Endodermal cell (in vitro differentiated cells): ENCODE data around the gene MRAP2. TPM values are rescaled to one million over a fixed set of nuclear protein-coding genes. Genes with fewer than 3 reads are reported as not detected.

Source experiments
- DNase-seq: peaks from one replicate; pipeline ENCODE4 v3.0.0-alpha.2; 2017
- H3K27ac ChIP-seq: 2 replicates; pipeline ENCODE4 v1.5.1; 2013; ENCODE audit warnings: mild to moderate bottlenecking, low read depth, low read length, moderate library complexity
- H3K27me3 ChIP-seq: 2 replicates; pipeline ENCODE4 v1.6.1; 2013; ENCODE audit warnings: mild to moderate bottlenecking, low read length, moderate library complexity; ENCODE audit not compliant: insufficient read depth, control insufficient read depth, poor library complexity, severe bottlenecking
- H3K36me3 ChIP-seq: 2 replicates; pipeline ENCODE4 v1.7.0; 2013; ENCODE audit warnings: mild to moderate bottlenecking, low read length, moderate library complexity; ENCODE audit not compliant: control insufficient read depth, insufficient read depth
- H3K4me1 ChIP-seq: one replicate; pipeline ENCODE4 v1.7.0; 2013; ENCODE audit warnings: low read length; ENCODE audit not compliant: control insufficient read depth, insufficient read depth
- H3K4me3 ChIP-seq: 2 replicates; pipeline ENCODE4 v1.5.1; 2013; ENCODE audit warnings: mild to moderate bottlenecking, low read length, moderate library complexity
- H3K9ac ChIP-seq: 2 replicates; pipeline ENCODE4 v1.6.1; 2013; ENCODE audit warnings: mild to moderate bottlenecking, low read length, moderate library complexity; ENCODE audit not compliant: poor library complexity, severe bottlenecking; ENCODE audit errors: extremely low read depth
- H3K9me3 ChIP-seq: 2 replicates; pipeline ENCODE4 v1.6.1; 2013; ENCODE audit warnings: mild to moderate bottlenecking, low read length, moderate library complexity; ENCODE audit not compliant: control insufficient read depth
- H3K27ac Mint-ChIP-seq: 2 replicates; pipeline ENCODE4 v1.8.0; 2020; ENCODE audit warnings: mixed read lengths
- H3K27me3 Mint-ChIP-seq: 2 replicates; pipeline ENCODE4 v1.8.0; 2021; ENCODE audit warnings: mild to moderate bottlenecking, mixed read lengths; ENCODE audit not compliant: insufficient read depth
- H3K36me3 Mint-ChIP-seq: 2 replicates; pipeline ENCODE4 v1.8.0; 2020; ENCODE audit warnings: low read depth, mixed read lengths
- H3K4me1 Mint-ChIP-seq: 2 replicates; pipeline ENCODE4 v1.8.0; 2020; ENCODE audit warnings: mixed read lengths
- H3K4me3 Mint-ChIP-seq: 2 replicates; pipeline ENCODE4 v1.8.0; 2020; ENCODE audit warnings: mild to moderate bottlenecking, moderate library complexity, mixed read lengths
- H3K9me3 Mint-ChIP-seq: 2 replicates; pipeline ENCODE4 v1.8.0; 2020; ENCODE audit warnings: mild to moderate bottlenecking, mixed read lengths
- WGBS, 2 experiments: methylation state at CpG; one replicate each; pipeline versions ENCODE4 v1.1.5 to v1.1.7; 2013; ENCODE audit warnings: missing lambda C conversion rate in 2 of 2, mixed read lengths in 1 of 2; ENCODE audit not compliant: insufficient coverage in 1 of 2, insufficient read length in 1 of 2; 5-methylcytosine and 5-hydroxymethylcytosine counted together
- total RNA-seq, 2 donors: library from RNA; stranded (reverse); fragmentation: NEBNext Ultra II Directional in 1 of 2; extraction: Animal tissue kit (Norgen Biotek cat#: 25700) in 1 of 2; gene quantifications; 2 replicates in 1 of 2; 3 replicates in 1 of 2; pipeline ENCODE4 v1.2.1, GENCODE V29; 2021
- TF ChIP-seq, protein P1 (sequence below): fragments of 200-600 bp; sonication (generic); conservative IDR thresholded peaks from 2 replicates; pipeline ENCODE4 v1.5.0; 2021; ENCODE audit warnings: antibody characterized with exemption, mild to moderate bottlenecking

Gene MRAP2
- total RNA-seq, 2 donors from 2014 or later: 10.7 to 10.8 TPM

DNA sequence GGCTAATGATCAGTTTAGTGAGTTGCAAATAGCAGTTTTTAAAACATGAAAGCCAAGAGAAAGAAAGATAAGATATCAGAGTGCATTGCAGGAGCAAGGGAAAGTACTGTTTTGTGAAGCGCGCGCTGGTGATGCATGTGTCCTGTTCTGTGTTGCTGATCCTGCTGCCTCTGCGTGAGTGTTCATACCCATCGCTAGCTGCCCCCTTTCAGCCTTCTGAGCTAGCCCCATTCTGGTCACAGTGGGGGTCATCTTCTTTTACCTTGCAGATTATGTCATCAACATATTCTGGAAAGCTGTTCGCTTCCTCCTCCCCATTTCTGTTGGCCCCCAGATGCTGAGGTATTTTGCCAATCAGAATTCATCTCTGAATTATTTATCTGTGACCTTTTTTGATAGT is 1.9 kb downstream of the MRAP2 start:
- peaks cover 13% of the 10 kb centered on the region for H3K27me3 ChIP-seq
- 76 to 87% methylated on average over 6 of the region's 6 CpGs for WGBS, 2 experiments
- Mint-ChIP-seq H3K36me3 (peaks cover 35% of the 10 kb centered on the region), H3K9me3 (peaks cover 39% of the 10 kb centered on the region), H3K4me3 (no peak overlapping the region), H3K27me3 (peaks cover 33% of the 10 kb centered on the region), H3K4me1 (peaks cover 21% of the 10 kb centered on the region), H3K27ac (no peak overlapping the region)
- H3K27ac ChIP-seq: no peak overlapping the region
- peaks cover 34% of the 10 kb centered on the region for H3K9me3 ChIP-seq
- no peak overlapping the region for H3K9ac ChIP-seq
- H3K36me3 ChIP-seq: no peaks in the 10 kb centered on the region
- DNase-seq: peak; percentile 45
- H3K4me1 ChIP-seq: no peaks in the 10 kb centered on the region
- TF ChIP-seq, protein P1, sequence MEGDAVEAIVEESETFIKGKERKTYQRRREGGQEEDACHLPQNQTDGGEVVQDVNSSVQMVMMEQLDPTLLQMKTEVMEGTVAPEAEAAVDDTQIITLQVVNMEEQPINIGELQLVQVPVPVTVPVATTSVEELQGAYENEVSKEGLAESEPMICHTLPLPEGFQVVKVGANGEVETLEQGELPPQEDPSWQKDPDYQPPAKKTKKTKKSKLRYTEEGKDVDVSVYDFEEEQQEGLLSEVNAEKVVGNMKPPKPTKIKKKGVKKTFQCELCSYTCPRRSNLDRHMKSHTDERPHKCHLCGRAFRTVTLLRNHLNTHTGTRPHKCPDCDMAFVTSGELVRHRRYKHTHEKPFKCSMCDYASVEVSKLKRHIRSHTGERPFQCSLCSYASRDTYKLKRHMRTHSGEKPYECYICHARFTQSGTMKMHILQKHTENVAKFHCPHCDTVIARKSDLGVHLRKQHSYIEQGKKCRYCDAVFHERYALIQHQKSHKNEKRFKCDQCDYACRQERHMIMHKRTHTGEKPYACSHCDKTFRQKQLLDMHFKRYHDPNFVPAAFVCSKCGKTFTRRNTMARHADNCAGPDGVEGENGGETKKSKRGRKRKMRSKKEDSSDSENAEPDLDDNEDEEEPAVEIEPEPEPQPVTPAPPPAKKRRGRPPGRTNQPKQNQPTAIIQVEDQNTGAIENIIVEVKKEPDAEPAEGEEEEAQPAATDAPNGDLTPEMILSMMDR: no peak
- H3K4me3 ChIP-seq: peak overlapping the region; percentile 72

DNA sequence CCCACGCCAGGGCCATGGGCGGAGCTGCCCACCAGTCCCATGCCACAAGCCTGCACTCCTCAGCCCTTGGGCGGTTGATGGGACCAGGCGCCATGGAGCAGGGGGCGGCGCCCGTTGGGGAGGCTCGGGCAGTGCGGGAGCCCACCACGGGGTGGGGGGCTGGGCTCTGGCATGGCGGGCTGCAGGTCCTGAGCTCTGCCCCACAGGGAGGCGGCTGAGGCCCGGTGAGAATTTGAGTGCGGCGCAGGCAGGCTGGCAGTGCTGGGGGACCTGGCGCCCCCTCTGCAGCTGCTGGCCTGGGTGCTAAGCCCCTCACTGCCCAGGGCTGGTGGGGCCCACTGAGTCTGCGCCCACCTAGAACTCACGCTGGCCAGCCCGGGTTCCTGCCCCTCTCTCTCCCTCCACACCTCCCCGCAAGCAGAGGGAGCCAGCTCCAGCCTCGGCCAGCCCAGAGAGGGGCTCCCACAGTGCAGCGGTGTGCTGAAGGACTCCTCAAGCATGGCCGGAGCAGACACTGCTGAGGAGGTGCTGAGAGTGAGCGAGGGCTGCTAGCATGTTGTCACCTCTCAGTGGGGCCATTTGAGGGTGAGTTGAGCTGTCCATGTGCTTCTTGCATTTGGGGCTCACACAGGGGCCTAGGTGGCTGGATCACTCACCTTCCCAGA is 4.0 kb downstream of the MRAP2 start:
- peaks cover 26% of the 10 kb centered on the region for H3K27me3 Mint-ChIP-seq
- WGBS, 2 experiments: 96 to 100% methylated on average over 1 to 24 of the region's 24 CpGs
- Histone ChIP-seq H3K27ac (no peak overlapping the region), H3K4me3 (no peak overlapping the region), H3K9me3 (peaks cover 37% of the 10 kb centered on the region), H3K9ac (no peak overlapping the region), H3K36me3 (no peaks in the 10 kb centered on the region), H3K4me1 (no peaks in the 10 kb centered on the region), H3K27me3 (peaks cover 13% of the 10 kb centered on the region)
- TF ChIP-seq, protein P1: no peak
- no peak for DNase-seq
- H3K4me1 Mint-ChIP-seq: peaks cover 14% of the 10 kb centered on the region
- no peak overlapping the region for H3K4me3 Mint-ChIP-seq
- H3K36me3 Mint-ChIP-seq: peaks cover 38% of the 10 kb centered on the region
- H3K9me3 Mint-ChIP-seq: peaks cover 55% of the 10 kb centered on the region
- no peak overlapping the region for H3K27ac Mint-ChIP-seq

DNA sequence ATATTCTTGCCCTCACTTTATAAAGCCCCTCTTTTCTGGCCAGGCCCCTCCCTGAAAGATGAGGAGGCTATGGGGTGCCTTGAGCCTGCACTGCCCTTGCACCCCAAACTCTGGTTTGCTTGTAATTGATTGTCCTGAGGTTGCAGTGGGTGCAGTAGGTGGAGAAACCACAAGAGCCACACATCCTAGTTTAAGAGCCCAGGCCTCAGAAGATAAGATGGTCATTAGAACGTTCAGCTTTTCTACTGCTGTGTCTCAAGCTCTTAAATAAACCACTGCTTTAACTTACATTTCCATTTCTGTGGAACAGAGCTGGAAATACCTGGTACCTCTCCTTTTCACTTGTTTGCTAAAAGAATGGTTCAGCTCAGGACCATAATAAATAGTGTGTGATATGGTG is 9.0 kb downstream of the MRAP2 start:
- H3K4me3 Mint-ChIP-seq: no peak overlapping the region
- Histone ChIP-seq H3K36me3 (no peaks in the 10 kb centered on the region), H3K4me3 (no peak overlapping the region), H3K9me3 (peaks cover 32% of the 10 kb centered on the region), H3K27me3 (no peaks in the 10 kb centered on the region), H3K27ac (no peak overlapping the region), H3K4me1 (no peaks in the 10 kb centered on the region), H3K9ac (no peak overlapping the region)
- TF ChIP-seq, protein P1: no peak
- peaks cover 45% of the 10 kb centered on the region for H3K9me3 Mint-ChIP-seq
- 91% methylated on average over 1 of the region's 1 CpG; no CpG with 5 or more reads in 1 of the 2 experiments for WGBS, 2 experiments
- no peaks in the 10 kb centered on the region for H3K27me3 Mint-ChIP-seq
- H3K4me1 Mint-ChIP-seq: no peaks in the 10 kb centered on the region
- peak; percentile 7 for DNase-seq
- peaks cover 28% of the 10 kb centered on the region for H3K36me3 Mint-ChIP-seq
- H3K27ac Mint-ChIP-seq: no peak overlapping the region
